Skeletal muscle tissue (tissue), 4 donors: ENCODE results near the gene SRR. TPM values are rescaled to one million over a fixed set of nuclear protein-coding genes. Genes with fewer than 3 reads are reported as not detected.

ENCODE experiments used
- H3K27ac ChIP-seq: one replicate; pipeline ENCODE4 v1.7.0; 2013; ENCODE audit warnings: mild to moderate bottlenecking, low read depth, low read length, inconsistent platforms
- H3K27me3 ChIP-seq, 3 donors: one replicate each; pipeline ENCODE4 v1.7.0; 2013; ENCODE audit warnings: low read length in 3 of 3; ENCODE audit not compliant: control insufficient read depth in 3 of 3, insufficient read depth in 3 of 3
- H3K36me3 ChIP-seq, 3 donors: one replicate each; pipeline ENCODE4 v1.7.0; 2013; ENCODE audit warnings: low read length in 3 of 3; ENCODE audit not compliant: control insufficient read depth in 3 of 3, insufficient read depth in 3 of 3
- H3K4me1 ChIP-seq, 3 donors: one replicate each; pipeline ENCODE4 v1.7.0; 2013; ENCODE audit warnings: low read length in 3 of 3, mild to moderate bottlenecking in 3 of 3; ENCODE audit not compliant: control insufficient read depth in 3 of 3, insufficient read depth in 3 of 3
- H3K4me3 ChIP-seq, 3 donors: one replicate each; pipeline ENCODE4 v1.7.0; 2013; ENCODE audit warnings: low read length in 3 of 3
- H3K9ac ChIP-seq, 3 donors: one replicate each; pipeline ENCODE4 v1.7.0; 2013; ENCODE audit warnings: low read length in 3 of 3, mild to moderate bottlenecking in 3 of 3, moderate library complexity in 2 of 3, low read depth in 1 of 3
- H3K9me3 ChIP-seq, 3 donors: one replicate each; pipeline ENCODE4 v1.7.0; 2013; ENCODE audit warnings: low read length in 3 of 3; ENCODE audit not compliant: control insufficient read depth in 3 of 3
- total RNA-seq: library from RNA; depleted of rRNA; stranded (reverse); fragments of >200 nt; gene quantifications from one replicate; pipeline ENCODE4 v1.2.3, GENCODE V29; 2014
- donor health status: Osteomylitis.

The SRR gene
- total RNA-seq, 1 donor from 2014 or later: 17.2 TPM

DNA sequence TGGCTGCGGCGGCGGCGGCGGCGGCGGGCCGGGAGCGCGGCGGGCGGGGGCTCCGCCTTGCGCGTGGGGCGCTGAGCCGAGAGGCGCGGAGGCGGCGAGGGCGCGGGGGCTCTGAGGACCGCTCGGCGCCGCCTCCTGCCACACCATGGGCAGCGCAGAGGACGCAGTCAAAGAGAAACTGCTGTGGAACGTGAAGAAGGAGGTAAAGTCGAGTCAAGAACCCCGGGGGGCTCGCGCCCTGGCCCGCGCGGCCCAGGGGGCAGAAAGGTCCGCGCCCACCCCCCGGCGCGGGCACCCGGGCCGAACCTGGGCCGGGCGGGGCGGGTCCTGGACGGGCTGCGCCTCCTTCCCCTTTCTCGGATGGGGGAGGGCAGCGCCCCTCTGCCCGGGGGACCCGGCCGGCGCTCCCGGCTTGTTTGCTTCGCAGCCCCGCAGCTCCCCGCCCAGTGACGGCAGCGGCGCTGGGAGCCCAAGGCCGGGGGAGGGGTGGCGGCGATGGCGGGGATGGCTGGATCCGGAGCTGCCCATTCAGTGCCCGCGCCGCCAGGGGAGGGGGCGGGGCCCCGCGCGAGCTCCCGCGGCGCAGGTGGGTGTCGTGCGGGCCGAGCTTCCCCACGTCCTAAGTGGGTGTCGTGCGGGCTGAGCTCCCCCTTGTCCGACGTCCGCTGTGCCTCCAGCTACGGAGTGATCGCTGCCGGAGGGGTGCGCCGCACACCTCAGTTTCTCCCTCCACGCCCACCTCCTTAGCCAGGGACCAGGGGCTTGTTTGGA is 34.0 kb downstream of the SRR start:
- Histone ChIP-seq H3K27me3 (no peaks in the 10 kb centered on the region), H3K4me1 (peaks cover 16 to 36% (median 19%) of the 10 kb centered on the region in 3 donors), H3K36me3 (peaks cover 24 to 29% (median 26%) of the 10 kb centered on the region in 3 donors), H3K9me3 (no peaks in the 10 kb centered on the region), H3K27ac (peak overlapping the region; percentile 78), H3K9ac (peak overlapping the region; percentile 72 to 93 (median 79)), H3K4me3 (peak overlapping the region; percentile 72 to 99 (median 91))

DNA sequence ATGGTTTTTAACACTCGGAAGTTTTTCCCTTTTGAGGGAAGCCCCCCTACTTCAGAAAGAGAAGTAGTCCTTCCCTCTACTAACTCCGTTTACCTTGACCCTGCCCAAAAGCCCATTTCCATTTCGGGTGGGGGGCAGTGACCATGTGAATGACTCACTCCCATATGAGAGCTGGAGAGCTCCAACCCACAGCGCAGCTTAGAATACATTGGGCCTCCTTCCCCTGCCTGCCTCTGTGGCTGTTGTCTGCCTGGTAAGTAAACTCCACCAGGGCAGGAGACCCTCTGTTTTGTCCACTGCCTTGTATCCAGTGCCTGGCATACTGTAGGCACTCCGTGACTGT is 34.5 kb downstream of the SRR start:
- Histone ChIP-seq H3K27ac (peak overlapping the region; percentile 78), H3K4me1 (peaks cover 16 to 36% (median 22%) of the 10 kb centered on the region in 3 donors), H3K27me3 (no peaks in the 10 kb centered on the region), H3K36me3 (peaks cover 21 to 23% (median 23%) of the 10 kb centered on the region in 3 donors), H3K9me3 (no peaks in the 10 kb centered on the region), H3K9ac (peak overlapping the region; percentile 72 to 93 (median 79)), H3K4me3 (peak overlapping the region; percentile 60 to 99 (median 91))

DNA sequence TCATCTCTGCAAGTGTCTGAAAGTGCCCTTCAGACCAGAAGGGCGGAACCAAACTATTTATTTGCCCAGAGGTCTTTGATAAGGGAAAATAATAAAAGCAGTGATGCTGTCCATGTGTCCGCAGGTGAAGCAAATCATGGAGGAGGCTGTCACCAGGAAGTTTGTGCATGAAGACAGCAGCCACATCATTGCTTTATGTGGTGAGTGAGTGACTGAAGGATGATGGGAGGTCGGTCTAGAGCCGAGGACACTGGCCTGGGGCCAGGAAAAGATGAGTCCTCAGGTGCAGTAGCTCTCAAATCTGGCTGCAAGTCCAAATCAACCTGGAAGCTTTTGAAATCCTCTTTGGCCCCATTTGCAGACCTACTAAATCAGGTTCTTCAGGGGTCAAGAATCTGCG is 39.7 kb downstream of the SRR start:
- Histone ChIP-seq H3K9me3 (no peaks in the 10 kb centered on the region), H3K9ac (no peak overlapping the region)

DNA sequence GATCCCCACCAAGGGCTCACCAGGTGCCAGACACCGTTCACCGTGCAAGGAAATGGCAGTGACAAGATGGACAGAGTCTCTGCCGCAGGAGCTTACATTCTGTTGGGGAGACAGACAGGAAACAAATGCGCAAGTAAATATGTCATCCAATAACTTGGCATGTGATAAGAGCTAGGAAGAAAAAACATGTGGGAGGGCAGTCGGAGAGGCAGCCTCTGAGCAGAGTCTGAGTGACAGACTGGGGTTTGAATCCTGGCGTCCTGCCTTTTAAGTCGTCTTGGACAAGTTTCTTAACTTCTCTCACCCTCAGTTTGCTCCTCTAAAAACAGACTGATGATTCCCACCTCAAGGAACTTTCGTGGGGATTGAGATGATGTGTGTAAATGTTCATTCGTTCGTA is 40.8 kb downstream of the SRR start:
- Histone ChIP-seq H3K27me3 (no peaks in the 10 kb centered on the region), H3K4me3 (no peak overlapping the region), H3K9me3 (no peaks in the 10 kb centered on the region), H3K27ac (no peak overlapping the region), H3K4me1 (peaks cover 9 to 27% (median 20%) of the 10 kb centered on the region in 3 donors), H3K36me3 (peaks cover 3 to 17% (median 12%) of the 10 kb centered on the region in 3 donors), H3K9ac (no peak overlapping the region)

More for the DNA sequence above, 39.7 kb downstream of the SRR start:
- Histone ChIP-seq H3K27me3 (no peaks in the 10 kb centered on the region), H3K36me3 (peaks cover 3 to 17% (median 12%) of the 10 kb centered on the region in 3 donors), H3K4me1 (peaks cover 6 to 24% (median 18%) of the 10 kb centered on the region in 3 donors), H3K4me3 (no peak overlapping the region), H3K27ac (peak overlapping the region; percentile 19)

DNA sequence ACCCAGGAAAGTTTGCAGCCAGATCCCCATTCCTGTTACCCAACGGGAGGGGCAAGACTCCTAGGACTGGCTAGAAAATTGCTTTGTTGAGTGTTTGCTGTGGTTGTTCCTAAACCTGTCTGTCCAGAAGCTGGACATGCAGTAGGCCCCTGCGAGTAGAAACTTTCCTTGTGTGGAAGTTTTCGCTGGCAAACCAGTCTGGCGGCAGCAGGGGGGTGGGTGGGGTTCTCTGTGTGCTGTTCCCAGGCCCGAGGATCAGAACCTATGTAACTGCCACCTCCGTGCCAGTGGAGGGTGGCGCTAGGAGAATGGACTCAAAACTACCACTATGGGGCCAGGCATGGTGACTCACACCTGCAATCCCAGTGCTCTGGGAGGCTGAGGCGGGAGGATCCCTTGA is 42.7 kb downstream of the SRR start:
- Histone ChIP-seq H3K4me1 (peaks cover 9 to 27% (median 20%) of the 10 kb centered on the region in 3 donors), H3K27ac (peak overlapping the region; percentile 44), H3K27me3 (no peaks in the 10 kb centered on the region), H3K4me3 (no peak overlapping the region), H3K9me3 (no peaks in the 10 kb centered on the region), H3K36me3 (peaks cover 3 to 17% (median 11%) of the 10 kb centered on the region in 3 donors), H3K9ac (no peak overlapping the region)

DNA sequence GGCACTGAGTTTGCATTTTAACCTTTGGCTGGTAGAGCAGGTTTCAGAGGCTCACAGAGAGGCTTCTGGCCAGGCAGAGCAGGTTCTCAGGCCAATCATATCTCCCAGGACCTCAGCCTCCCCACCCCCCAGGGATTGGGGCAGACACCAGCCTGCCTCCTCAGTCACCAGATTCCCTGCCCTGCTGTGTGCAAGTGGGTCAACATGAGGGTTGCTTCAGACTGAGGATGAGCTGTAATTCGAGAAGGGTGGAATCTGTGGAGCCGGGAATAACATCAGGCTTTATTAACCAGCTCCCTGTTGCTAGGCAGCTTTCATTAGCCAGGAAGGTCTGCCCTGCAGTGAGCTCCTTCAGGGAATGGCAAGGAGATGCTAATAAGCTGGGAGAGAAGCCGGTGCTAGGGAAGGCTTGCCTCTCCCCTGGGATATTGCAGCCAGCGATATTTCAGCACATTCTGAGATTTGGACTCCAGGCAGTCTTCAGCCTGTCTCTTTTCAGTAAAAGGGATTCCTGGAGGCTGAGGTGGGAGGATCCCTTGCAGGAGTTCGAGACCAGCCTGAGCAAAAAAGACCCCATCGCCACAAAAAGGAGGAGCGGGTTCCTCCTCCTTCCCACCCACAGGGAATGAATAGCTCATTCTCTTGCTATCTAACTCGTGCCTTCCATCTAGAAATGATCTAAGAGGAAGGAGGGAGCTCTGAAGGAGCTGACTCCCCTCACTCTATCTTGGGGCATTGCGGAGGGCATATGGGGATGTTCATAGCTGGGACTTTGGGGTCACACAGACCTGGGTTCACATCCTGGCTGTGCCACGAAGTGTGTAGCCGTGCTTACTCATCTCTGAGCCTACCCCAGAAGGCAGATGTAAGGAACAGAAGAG is 44.3 kb downstream of the SRR start:
- Histone ChIP-seq H3K4me3 (peak overlapping the region in 2 of 3 donors; percentile 27 to 45), H3K27ac (peak overlapping the region; percentile 71), H3K27me3 (no peaks in the 10 kb centered on the region), H3K9ac (peak overlapping the region; percentile 54 to 71 (median 65)), H3K36me3 (peaks cover 3 to 15% (median 7%) of the 10 kb centered on the region in 3 donors), H3K4me1 (peaks cover 9 to 26% (median 18%) of the 10 kb centered on the region in 3 donors), H3K9me3 (no peaks in the 10 kb centered on the region)

DNA sequence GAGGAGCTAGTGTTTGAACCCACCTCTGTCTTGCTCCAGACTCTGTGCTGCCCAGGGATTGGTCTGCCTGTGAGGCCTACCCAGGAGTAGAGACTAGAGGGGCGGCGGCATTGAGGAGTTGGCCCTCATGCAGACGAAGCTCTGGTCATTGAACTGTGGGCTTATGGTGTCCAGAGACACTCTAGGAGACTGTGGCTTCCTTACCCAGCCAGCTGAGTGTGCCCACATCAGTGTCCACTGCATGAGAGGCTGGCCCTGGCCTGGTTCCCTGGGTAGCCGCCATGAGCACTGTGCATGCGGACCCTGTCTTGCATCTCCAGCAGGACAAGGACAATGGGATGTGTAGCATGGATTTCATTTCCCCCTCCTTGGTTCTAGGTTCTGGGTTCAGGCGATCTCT is 47.5 kb downstream of the SRR start:
- Histone ChIP-seq H3K9ac (no peak overlapping the region), H3K4me1 (peaks cover 9 to 14% (median 13%) of the 10 kb centered on the region in 3 donors), H3K27ac (no peak overlapping the region), H3K36me3 (no peaks in the 10 kb centered on the region), H3K9me3 (no peaks in the 10 kb centered on the region), H3K27me3 (no peaks in the 10 kb centered on the region), H3K4me3 (no peak overlapping the region)

DNA sequence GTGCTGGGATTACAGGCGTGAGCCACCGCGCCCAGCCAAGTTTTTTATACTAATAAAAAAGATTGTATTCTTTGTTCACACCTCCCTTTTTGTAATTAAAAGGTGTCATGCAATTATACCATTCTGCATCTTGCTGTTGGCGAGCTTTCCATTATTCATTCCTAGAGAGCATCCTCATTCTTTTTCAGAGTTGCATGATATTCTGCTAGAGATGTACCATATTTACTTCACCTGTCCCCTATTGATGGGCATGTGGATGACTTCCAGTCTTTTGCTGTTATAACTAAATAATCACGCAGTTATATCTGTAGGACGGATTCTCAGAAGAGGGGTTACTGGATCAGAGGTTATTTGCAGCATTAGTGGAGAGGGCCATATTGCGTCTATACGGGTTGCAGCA is 50.6 kb downstream of the SRR start:
- H3K9me3 ChIP-seq: no peaks in the 10 kb centered on the region
- H3K4me1 ChIP-seq: peaks cover 0 to under 1% (median 0%) of the 10 kb centered on the region in 3 donors
- peaks cover 0 to 2% (median 0%) of the 10 kb centered on the region in 3 donors for H3K36me3 ChIP-seq
- no peak overlapping the region for H3K4me3 ChIP-seq
- H3K27ac ChIP-seq: no peak overlapping the region
- no peak overlapping the region for H3K9ac ChIP-seq
- H3K27me3 ChIP-seq: no peaks in the 10 kb centered on the region

DNA sequence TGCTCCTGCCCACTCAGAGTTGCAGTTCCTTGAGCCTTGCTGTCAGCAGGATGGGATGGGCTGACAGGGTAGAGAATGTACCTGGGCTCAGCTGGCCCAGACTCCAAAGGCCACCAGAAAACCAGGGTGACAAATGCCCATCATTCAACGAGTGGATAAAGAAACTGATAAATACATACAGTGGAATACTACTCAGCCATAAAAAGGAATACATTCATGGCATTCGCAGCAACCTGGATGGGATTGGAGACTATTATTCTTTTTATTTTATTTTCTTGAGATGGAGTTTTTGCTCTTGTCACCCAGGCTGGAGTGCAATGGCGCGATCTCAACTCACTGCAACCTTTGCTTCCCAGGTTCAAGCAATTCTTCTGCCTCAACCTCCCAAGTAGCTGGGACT is 53.5 kb downstream of the SRR start:
- H3K27me3 ChIP-seq: no peaks in the 10 kb centered on the region
- no peak overlapping the region for H3K4me3 ChIP-seq
- peaks cover 0 to 13% (median 6%) of the 10 kb centered on the region in 3 donors for H3K36me3 ChIP-seq
- H3K27ac ChIP-seq: no peak overlapping the region
- H3K9me3 ChIP-seq: no peaks in the 10 kb centered on the region
- H3K9ac ChIP-seq: no peak overlapping the region
- peaks cover 0 to 2% (median 0%) of the 10 kb centered on the region in 3 donors for H3K4me1 ChIP-seq
